Colonic mucosa (tissue), 4 donors: ENCODE measurements around the gene ZDHHC11B. TPM values are rescaled to one million over a fixed set of nuclear protein-coding genes. Genes with fewer than 3 reads are reported as not detected.
"Not testable (repeated sequence)": the region's sequence is repeated elsewhere in the genome, so short reads cannot be mapped to it uniquely, and the experiment has no call there.

Experiments used
- DNase-seq: peaks from one replicate; pipeline ENCODE4 v3.0.0-alpha.2; 2020
- H3K27ac ChIP-seq: fragments of 200-600 bp; one replicate; pipeline ENCODE4 v1.8.0; 2021
- H3K27me3 ChIP-seq: fragments of 200-600 bp; one replicate; pipeline ENCODE4 v1.8.0; 2021
- H3K36me3 ChIP-seq: fragments of 200-600 bp; one replicate; pipeline ENCODE4 v1.8.0; 2021
- H3K4me1 ChIP-seq: fragments of 200-600 bp; one replicate; pipeline ENCODE4 v1.8.0; 2021; ENCODE audit warnings: mild to moderate bottlenecking
- H3K4me3 ChIP-seq: fragments of 200-600 bp; one replicate; pipeline ENCODE4 v1.8.0; 2021
- H3K9ac ChIP-seq, 2 donors: one replicate each; pipeline ENCODE4 v1.7.0; 2013; ENCODE audit warnings: control low read depth in 2 of 2, low read depth in 2 of 2, low read length in 2 of 2
- H3K9me3 ChIP-seq: fragments of 200-600 bp; one replicate; pipeline ENCODE4 v1.8.0; 2021
- CTCF ChIP-seq: fragments of 200-600 bp; IDR thresholded peaks from one replicate; pipeline ENCODE4 v1.8.0; 2022; ENCODE audit warnings: antibody characterized with exemption, mild to moderate bottlenecking
- intact Hi-C: fragments of 100-400 bp; cut with DNase I; formaldehyde crosslinking; loops from one replicate; pipeline ENCODE4 v1.14.1; 2022
- total RNA-seq, 2 donors: library from RNA; stranded (reverse); fragmentation: NEBNext Ultra II Directional in 1 of 2; extraction: Animal tissue kit (Norgen Biotek cat#: 25700) in 1 of 2; gene quantifications; one replicate each; pipeline ENCODE4 v1.2.1, GENCODE V29; 2021
- donor health status: healthy.
- donor health status: DM: no; HTN: no; CAD: no.
- donor health status: DM: no; HTN: no; CAD: no.

Gene ZDHHC11B
- total RNA-seq, 2 donors from 2014 or later: 1.4 to 2.4 TPM

- DNase-seq: no peak
- no peak overlapping the region for H3K4me3 ChIP-seq
- no peak overlapping the region for H3K9ac ChIP-seq
- intact Hi-C loops: loop anchor here (5.0 kb wide), 1 partner anchor 93 kb away; no protein-coding TSS in a partner anchor
- H3K27ac ChIP-seq: no peak overlapping the region
- no peaks in the 10 kb centered on the region for H3K27me3 ChIP-seq
- TF ChIP-seq CTCF: no peak
- no peaks in the 10 kb centered on the region for H3K4me1 ChIP-seq
- H3K36me3 ChIP-seq: no peaks in the 10 kb centered on the region
- no peaks in the 10 kb centered on the region for H3K9me3 ChIP-seq
Observed at GRCh38 chr5:684751-685216, 99.7 kb downstream of the ZDHHC11B start.

- no peaks in the 10 kb centered on the region for H3K4me1 ChIP-seq
- intact Hi-C loops: loop anchor here (5.0 kb wide), 1 partner anchor 93 kb away; no protein-coding TSS in a partner anchor
- no peak for TF ChIP-seq CTCF
- H3K36me3 ChIP-seq: no peaks in the 10 kb centered on the region
- H3K27ac ChIP-seq: no peak overlapping the region
- H3K4me3 ChIP-seq: no peak overlapping the region
- DNase-seq: no peak
- no peaks in the 10 kb centered on the region for H3K9me3 ChIP-seq
- H3K9ac ChIP-seq: no peak overlapping the region
- H3K27me3 ChIP-seq: no peaks in the 10 kb centered on the region
Observed at GRCh38 chr5:683551-684481, 100.7 kb downstream of the ZDHHC11B start.

GRCh38 chr5:682651-683358 lies 101.7 kb downstream of the ZDHHC11B start:
- intact Hi-C loops: loop anchor here (5.0 kb wide), 1 partner anchor 94 kb away; no protein-coding TSS in a partner anchor
- H3K27me3 ChIP-seq, DNase-seq, H3K9me3 ChIP-seq, H3K9ac ChIP-seq, H3K36me3 ChIP-seq, H3K4me1 ChIP-seq, H3K4me3 ChIP-seq, H3K27ac ChIP-seq: not testable (repeated sequence)

- intact Hi-C loops: loop anchor here (5.0 kb wide), 1 partner anchor 95 kb away; no protein-coding TSS in a partner anchor
- DNase-seq, H3K4me3 ChIP-seq, H3K27me3 ChIP-seq, H3K4me1 ChIP-seq, H3K27ac ChIP-seq, H3K36me3 ChIP-seq, H3K9me3 ChIP-seq, H3K9ac ChIP-seq: not testable (repeated sequence)
Observed at GRCh38 chr5:682216-682615, 102.3 kb downstream of the ZDHHC11B start.

DNA sequence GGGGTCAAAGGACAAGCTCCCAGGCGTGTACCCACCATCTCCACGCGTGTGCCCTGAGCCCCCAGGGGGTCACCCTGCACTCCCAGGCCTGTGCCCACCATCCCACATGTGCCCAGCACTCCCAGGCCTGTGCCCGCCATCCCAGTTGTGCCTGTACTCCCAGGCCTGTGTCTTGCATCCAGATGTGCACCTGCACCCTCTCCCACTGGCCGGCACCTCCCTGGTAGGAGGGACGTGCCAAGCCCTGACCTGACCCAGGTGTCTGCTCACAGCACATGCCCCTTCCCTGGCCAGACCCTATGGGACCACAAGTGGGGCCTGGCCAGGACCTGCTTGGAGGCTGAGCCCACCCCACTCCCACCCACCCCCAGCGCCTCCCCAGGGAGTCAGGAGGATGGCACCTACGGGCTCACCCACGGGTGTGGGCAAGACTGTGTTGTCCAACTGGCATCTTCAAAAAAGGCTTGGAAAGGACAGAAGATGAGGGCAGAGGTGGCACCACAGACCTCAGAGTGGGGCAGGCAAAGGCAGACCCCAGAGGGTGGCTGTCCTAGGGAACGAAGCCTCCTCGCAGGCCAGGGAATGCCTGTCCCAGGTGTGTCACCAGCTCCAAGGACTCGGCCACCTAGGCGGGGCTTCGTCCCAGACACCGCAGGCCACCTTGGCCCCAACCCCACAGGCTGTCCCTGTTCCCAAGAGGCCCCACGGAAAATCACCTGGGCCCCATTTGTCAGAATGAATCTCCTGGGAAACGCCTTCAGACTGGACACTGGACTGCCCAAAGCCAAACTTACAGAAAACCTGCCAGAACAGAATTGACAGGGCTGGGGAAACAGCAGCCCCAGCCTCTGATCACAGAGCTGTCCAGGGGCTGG lies 103.0 kb downstream of the ZDHHC11B start:
- not testable (repeated sequence) for H3K27me3 ChIP-seq, H3K9me3 ChIP-seq, H3K27ac ChIP-seq, H3K4me3 ChIP-seq, H3K4me1 ChIP-seq, H3K36me3 ChIP-seq, H3K9ac ChIP-seq
- DNase-seq: peak; percentile 15
- intact Hi-C loops: loop anchor here (5.0 kb wide), 1 partner anchor 96 kb away; no protein-coding TSS in a partner anchor

DNA sequence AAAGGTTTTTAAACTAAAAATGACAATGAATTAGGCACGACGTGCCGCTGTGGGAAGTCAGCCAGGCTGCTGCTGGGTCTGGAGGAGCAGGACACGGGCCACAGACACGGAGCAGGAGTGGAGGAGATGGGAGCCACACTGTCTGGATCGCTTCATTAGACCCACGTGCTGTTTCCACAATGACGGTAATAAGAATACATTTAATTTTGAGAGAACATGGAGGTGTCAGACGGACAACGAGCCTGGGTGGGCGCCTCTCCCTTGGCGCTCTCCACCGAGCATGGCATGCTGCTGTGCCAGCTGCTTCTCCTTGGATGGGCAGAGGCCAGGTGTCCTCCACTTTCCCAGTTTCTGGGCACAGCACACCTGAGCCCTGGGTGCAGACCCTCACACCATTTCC lies 103.7 kb downstream of the ZDHHC11B start:
- DNase-seq, H3K27me3 ChIP-seq, H3K36me3 ChIP-seq, H3K4me3 ChIP-seq, H3K9ac ChIP-seq, H3K9me3 ChIP-seq, H3K4me1 ChIP-seq, H3K27ac ChIP-seq: not testable (repeated sequence)
- intact Hi-C loops: loop anchor here (5.0 kb wide), 1 partner anchor 96 kb away; no protein-coding TSS in a partner anchor

GRCh38 chr5:680118-680795 lies 104.3 kb downstream of the ZDHHC11B start:
- not testable (repeated sequence) for H3K27ac ChIP-seq, H3K9me3 ChIP-seq, H3K36me3 ChIP-seq, H3K27me3 ChIP-seq, H3K9ac ChIP-seq, DNase-seq, H3K4me1 ChIP-seq, H3K4me3 ChIP-seq
- intact Hi-C loops: loop anchor here (5.0 kb wide), 1 partner anchor 97 kb away; no protein-coding TSS in a partner anchor

DNA sequence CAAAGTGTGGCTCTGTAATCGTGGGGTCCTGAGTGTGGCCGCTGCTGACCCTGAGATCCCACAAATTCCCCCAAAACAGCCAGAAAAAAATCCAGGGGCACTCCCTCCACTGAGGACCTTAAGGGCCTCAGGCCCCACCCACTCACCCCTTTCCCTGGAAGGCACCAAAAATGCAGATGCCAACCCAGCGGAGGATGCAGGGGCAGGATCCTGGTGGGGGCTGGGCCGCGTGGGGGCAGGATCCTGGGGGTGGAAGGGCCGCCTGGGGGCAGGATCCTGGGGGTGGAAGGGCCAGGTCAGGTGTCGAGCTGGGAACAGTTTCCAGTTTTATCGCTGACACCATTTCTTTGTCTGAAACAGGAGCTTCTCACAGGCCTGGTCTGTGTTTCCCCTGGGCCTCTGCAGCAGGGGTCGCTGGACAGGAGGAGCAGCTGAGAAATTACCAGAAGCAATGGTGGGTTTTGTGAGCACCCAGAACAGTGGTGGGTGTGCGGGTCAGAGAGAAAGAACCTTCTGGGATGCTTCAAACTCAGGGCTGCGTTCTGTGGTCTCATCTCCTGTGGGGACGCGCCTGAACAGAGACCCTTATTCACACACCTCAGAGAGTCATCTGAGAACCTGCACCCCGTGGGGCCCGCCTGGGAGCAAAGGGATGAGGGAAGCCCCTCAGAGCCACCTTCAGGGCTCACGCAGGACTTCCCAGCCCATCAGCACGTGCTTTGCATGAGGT lies 105.2 kb downstream of the ZDHHC11B start:
- H3K36me3 ChIP-seq, H3K9me3 ChIP-seq, H3K4me1 ChIP-seq, H3K27me3 ChIP-seq, H3K27ac ChIP-seq, intact Hi-C loops, H3K4me3 ChIP-seq, H3K9ac ChIP-seq: not testable (repeated sequence)
- peak; percentile 13 for DNase-seq

DNA sequence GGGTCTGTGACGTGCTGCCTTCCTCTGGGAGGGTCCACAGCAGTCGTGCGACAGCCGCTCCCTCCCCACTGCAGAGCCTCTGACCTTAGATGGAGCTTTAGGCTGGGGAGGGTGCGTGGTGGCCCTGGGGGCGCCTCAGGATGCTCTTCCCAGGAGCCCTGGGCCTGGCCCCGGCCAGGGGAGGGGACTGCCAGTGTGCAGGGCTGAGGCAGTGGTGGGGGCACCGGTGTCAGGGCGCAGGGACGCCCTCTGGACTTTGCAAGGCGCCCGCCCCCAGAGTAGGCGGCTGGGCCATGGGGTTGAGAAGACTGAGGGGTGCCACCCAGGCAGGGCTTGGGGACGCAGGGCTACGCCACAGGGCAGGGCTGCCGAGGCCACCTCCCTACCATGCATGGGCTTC lies 106.0 kb downstream of the ZDHHC11B start:
- H3K9ac ChIP-seq, H3K36me3 ChIP-seq, H3K9me3 ChIP-seq, H3K27ac ChIP-seq, H3K4me1 ChIP-seq, H3K27me3 ChIP-seq, intact Hi-C loops, DNase-seq, H3K4me3 ChIP-seq: not testable (repeated sequence)
